LNCAP (cell line): ENCODE data around the gene HMMR.

Source experiments
- TF ChIP-seq, protein P1 (sequence below): fragments of 450-650 bp; IDR thresholded peaks from 2 replicates; pipeline ENCODE4 v1.5.1; 2017; ENCODE audit warnings: mild to moderate bottlenecking

Gene HMMR

DNA sequence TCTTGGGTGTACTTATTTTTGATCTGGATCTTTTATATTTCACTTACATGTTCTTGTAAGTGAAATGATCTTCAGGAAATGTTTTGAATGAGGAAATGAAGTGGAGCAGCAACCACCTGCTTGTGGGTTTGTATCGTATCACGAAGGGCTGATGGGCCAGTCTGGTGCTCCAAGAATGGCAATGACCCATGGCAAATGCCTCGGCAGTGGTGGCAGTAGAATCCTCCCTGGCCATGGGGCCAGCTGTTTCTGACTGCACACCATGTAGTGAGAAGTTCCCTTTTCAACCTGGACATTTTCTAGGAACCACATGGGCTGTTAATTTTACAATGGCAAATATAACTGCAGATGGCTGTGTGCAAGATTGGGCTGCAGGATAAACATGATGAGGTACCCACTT is 74.9 kb downstream of the HMMR start:
- TF ChIP-seq, protein P1, sequence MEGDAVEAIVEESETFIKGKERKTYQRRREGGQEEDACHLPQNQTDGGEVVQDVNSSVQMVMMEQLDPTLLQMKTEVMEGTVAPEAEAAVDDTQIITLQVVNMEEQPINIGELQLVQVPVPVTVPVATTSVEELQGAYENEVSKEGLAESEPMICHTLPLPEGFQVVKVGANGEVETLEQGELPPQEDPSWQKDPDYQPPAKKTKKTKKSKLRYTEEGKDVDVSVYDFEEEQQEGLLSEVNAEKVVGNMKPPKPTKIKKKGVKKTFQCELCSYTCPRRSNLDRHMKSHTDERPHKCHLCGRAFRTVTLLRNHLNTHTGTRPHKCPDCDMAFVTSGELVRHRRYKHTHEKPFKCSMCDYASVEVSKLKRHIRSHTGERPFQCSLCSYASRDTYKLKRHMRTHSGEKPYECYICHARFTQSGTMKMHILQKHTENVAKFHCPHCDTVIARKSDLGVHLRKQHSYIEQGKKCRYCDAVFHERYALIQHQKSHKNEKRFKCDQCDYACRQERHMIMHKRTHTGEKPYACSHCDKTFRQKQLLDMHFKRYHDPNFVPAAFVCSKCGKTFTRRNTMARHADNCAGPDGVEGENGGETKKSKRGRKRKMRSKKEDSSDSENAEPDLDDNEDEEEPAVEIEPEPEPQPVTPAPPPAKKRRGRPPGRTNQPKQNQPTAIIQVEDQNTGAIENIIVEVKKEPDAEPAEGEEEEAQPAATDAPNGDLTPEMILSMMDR = no peak

DNA sequence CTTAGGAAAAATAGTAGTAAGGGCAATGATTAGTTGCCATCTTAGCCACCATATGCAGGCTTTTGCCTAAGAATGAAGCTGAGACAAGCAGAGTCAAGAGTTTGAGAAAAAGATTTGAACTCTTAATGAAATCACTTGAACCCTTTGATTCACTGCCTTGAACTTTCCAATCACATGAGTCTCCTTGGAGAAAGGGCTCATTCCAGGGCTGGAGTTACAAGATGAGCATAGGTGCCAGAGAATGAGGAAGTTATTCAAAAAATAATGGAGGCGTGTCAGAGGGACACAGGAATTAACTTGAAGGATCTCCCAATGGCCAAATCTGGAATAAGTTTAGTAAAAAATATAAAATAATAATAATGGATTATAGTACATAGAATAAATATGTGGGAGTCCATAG is 80.3 kb downstream of the HMMR start:
- TF ChIP-seq, protein P1 = no peak
